ENCODE results near the gene TNIP3.

DNA sequence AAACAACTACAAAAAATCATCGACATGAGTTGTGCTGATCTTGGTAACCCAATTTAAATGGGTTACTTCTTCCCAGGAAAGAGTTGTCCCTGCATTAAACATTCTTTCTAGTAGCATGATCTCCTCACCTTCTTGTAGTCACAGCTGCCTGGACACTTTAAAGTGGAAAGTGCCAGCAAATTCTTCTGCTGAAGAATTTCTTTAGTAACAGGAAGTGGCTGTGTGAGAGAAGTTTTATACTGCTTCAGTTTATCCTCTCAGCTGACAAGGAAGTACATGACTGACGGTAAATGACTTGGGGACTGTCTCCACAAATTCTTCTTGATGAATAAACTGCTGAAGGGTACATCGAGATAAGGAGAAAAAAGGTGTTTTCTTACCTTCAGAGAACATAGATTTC, 18.2 kb upstream of the TNIP3 start:
- no peak for TF ChIP-seq POLR2A (IDR thresholded peaks at IDR 0.05; ENCODE audit: low read length)
- TF ChIP-seq GATA1 (IDR thresholded peaks at IDR 0.05; ENCODE audit: low read depth, low read length), result no peak

All from erythroblast (primary cell).